Trophoblast cell (in vitro differentiated cells and primary cell): ENCODE results near the gene AHSG.

Experiments
- DNase-seq, 2 donors: peaks; one replicate each; pipeline ENCODE4 v3.0.0-alpha.2; 2016
- H2AFZ ChIP-seq: 2 replicates; pipeline ENCODE4 v1.6.1; 2013; ENCODE audit warnings: low read length, moderate library complexity, mild to moderate bottlenecking; ENCODE audit not compliant: insufficient read depth, poor library complexity
- H2AK5ac ChIP-seq: 2 replicates; pipeline ENCODE4 v1.6.1; 2013; ENCODE audit warnings: mild to moderate bottlenecking, low read length
- H2BK120ac ChIP-seq: 2 replicates; pipeline ENCODE4 v1.6.1; 2013; ENCODE audit warnings: low read length, mild to moderate bottlenecking, moderate library complexity; ENCODE audit not compliant: insufficient read depth, poor library complexity
- H2BK12ac ChIP-seq: 2 replicates; pipeline ENCODE4 v1.6.1; 2013; ENCODE audit warnings: mild to moderate bottlenecking, low read length, moderate library complexity
- H2BK5ac ChIP-seq: 2 replicates; pipeline ENCODE4 v1.6.1; 2013; ENCODE audit warnings: low read length, low read depth, moderate library complexity, mild to moderate bottlenecking; ENCODE audit not compliant: poor library complexity
- H3K14ac ChIP-seq: 2 replicates; pipeline ENCODE4 v1.6.1; 2013; ENCODE audit warnings: mild to moderate bottlenecking, low read length
- H3K18ac ChIP-seq: 2 replicates; pipeline ENCODE4 v1.6.1; 2013; ENCODE audit warnings: mild to moderate bottlenecking, low read length
- H3K23ac ChIP-seq: 2 replicates; pipeline ENCODE4 v1.6.1; 2013; ENCODE audit warnings: low read length
- H3K27ac ChIP-seq: 2 replicates; pipeline ENCODE4 v1.5.1; 2013; ENCODE audit warnings: low read depth, mild to moderate bottlenecking, inconsistent platforms, low read length, moderate library complexity
- H3K27me3 ChIP-seq: 2 replicates; pipeline ENCODE4 v1.6.1; 2013; ENCODE audit warnings: inconsistent platforms, mild to moderate bottlenecking, low read length, moderate library complexity; ENCODE audit not compliant: insufficient read depth
- H3K36me3 ChIP-seq, 2 experiments: 1 replicate in 1 of 2; 2 replicates in 1 of 2; pipeline ENCODE4 v1.6.1; 2013; ENCODE audit warnings: low read length in 2 of 2, mild to moderate bottlenecking in 2 of 2, moderate library complexity in 1 of 2; ENCODE audit not compliant: insufficient read depth in 2 of 2, control insufficient read depth in 1 of 2
- H3K4ac ChIP-seq: 2 replicates; pipeline ENCODE4 v1.6.1; 2013; ENCODE audit warnings: low read depth, mild to moderate bottlenecking, low read length, moderate library complexity
- H3K4me1 ChIP-seq, 2 experiments: 1 replicate in 1 of 2; 2 replicates in 1 of 2; pipeline ENCODE4 v1.6.1; 2013; ENCODE audit warnings: low read length in 2 of 2, mild to moderate bottlenecking in 2 of 2, moderate library complexity in 1 of 2; ENCODE audit not compliant: insufficient read depth in 2 of 2, control insufficient read depth in 1 of 2
- H3K4me2 ChIP-seq: 2 replicates; pipeline ENCODE4 v1.6.1; 2013; ENCODE audit warnings: inconsistent platforms, mild to moderate bottlenecking, low read length, moderate library complexity
- H3K4me3 ChIP-seq: 2 replicates; pipeline ENCODE4 v1.5.1; 2013; ENCODE audit warnings: mild to moderate bottlenecking, low read depth, low read length, inconsistent platforms
- H3K79me1 ChIP-seq: one replicate; pipeline ENCODE4 v1.6.1; 2013; ENCODE audit warnings: low read length
- H3K79me2 ChIP-seq: 2 replicates; pipeline ENCODE4 v1.6.1; 2013; ENCODE audit warnings: low read length, mild to moderate bottlenecking; ENCODE audit not compliant: control insufficient read depth, insufficient read depth, poor library complexity
- H3K9ac ChIP-seq: 2 replicates; pipeline ENCODE4 v1.6.1; 2013; ENCODE audit warnings: mild to moderate bottlenecking, low read length
- H3K9me3 ChIP-seq: 2 replicates; pipeline ENCODE4 v1.6.1; 2013; ENCODE audit warnings: low read depth, mild to moderate bottlenecking, control low read depth, inconsistent platforms, low read length; ENCODE audit not compliant: insufficient read depth
- H4K12ac ChIP-seq: 2 replicates; pipeline ENCODE4 v1.6.1; 2013; ENCODE audit warnings: low read depth, mild to moderate bottlenecking, low read length, moderate library complexity
- H4K8ac ChIP-seq: 2 replicates; pipeline ENCODE4 v1.6.1; 2013; ENCODE audit warnings: low read depth, mild to moderate bottlenecking, low read length, moderate library complexity
- H4K91ac ChIP-seq: one replicate; pipeline ENCODE4 v1.6.1; 2013; ENCODE audit warnings: low read depth, mild to moderate bottlenecking, low read length, moderate library complexity
- WGBS: extraction: QIAGEN DNeasy Blood & Tissue Kit; methylation state at CpG from one replicate; pipeline ENCODE4 v1.1.7; 2013; ENCODE audit warnings: missing lambda C conversion rate; ENCODE audit not compliant: insufficient read length, insufficient coverage; ENCODE audit errors: extremely low coverage; 5-methylcytosine and 5-hydroxymethylcytosine counted together

Gene AHSG

DNA sequence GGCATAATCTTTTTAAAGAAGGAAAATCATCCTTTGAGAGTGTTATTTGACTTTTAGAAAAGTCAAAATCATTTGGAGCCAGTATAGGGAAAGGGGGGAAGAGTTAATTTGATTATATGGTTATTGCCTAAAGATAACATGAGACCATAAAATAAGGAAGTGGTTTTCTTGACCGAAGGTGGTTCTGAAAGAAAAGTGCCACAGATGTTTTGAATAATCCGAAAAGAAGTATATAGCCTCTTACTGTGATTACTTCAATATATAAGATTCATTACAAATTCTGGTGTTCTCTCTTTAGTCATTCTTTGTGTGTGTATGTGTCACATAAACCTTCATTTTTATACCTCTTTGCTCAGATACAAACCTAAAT is 41.2 kb upstream of the AHSG start:
- H3K18ac ChIP-seq: no peak overlapping the region
- H3K79me2 ChIP-seq: peaks cover 11% of the 10 kb centered on the region
- H2AK5ac ChIP-seq: no peak overlapping the region
- peaks cover 7% of the 10 kb centered on the region for H3K79me1 ChIP-seq
- H2BK5ac ChIP-seq: no peak overlapping the region
- H3K9me3 ChIP-seq: peaks cover 5% of the 10 kb centered on the region
- no peak overlapping the region for H2BK120ac ChIP-seq
- peak overlapping the region; percentile 100 for H3K4me2 ChIP-seq
- no peak overlapping the region for H4K8ac ChIP-seq
- peaks cover 2 to 14% of the 10 kb centered on the region in 2 experiments for H3K36me3 ChIP-seq
- H3K4me3 ChIP-seq: no peak overlapping the region
- no peak overlapping the region for H3K4ac ChIP-seq
- no peaks in the 10 kb centered on the region for H3K27me3 ChIP-seq
- no peak overlapping the region for H3K23ac ChIP-seq
- peaks cover 3 to 9% of the 10 kb centered on the region in 2 experiments for H3K4me1 ChIP-seq
- H2AFZ ChIP-seq: no peak overlapping the region
- H3K9ac ChIP-seq: no peak overlapping the region
- no peak overlapping the region for H4K12ac ChIP-seq
- H2BK12ac ChIP-seq: no peak overlapping the region
- no peak overlapping the region for H3K14ac ChIP-seq
- WGBS: no CpG with 5 or more reads among the region's 2 CpGs
- no peak for DNase-seq
- H3K27ac ChIP-seq: no peak overlapping the region
- no peak overlapping the region for H4K91ac ChIP-seq

DNA sequence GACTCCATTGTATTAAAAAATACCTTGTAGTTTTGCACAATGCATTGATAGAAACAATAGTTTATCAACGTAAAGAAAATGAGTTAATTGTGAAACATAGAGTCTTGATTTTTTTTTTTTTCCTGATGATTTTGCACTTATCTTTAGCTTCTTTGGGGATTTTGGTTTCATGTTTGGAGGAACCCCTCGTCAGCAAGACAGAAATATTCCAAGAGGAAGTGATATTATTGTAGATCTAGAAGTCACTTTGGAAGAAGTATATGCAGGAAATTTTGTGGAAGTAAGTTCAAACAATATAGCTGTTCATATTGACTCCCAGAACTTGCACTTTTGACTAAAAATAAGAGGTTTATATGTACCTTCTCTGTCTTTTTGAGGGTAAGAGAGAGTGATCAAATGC is 35.3 kb upstream of the AHSG start:
- Histone ChIP-seq H3K4ac (no peak overlapping the region), H4K91ac (no peak overlapping the region), H2AK5ac (no peak overlapping the region), H3K79me1 (no peaks in the 10 kb centered on the region), H3K4me2 (no peak overlapping the region), H2AFZ (no peak overlapping the region), H3K9ac (no peak overlapping the region), H2BK120ac (no peak overlapping the region), H3K23ac (no peak overlapping the region), H3K14ac (no peak overlapping the region), H3K27me3 (no peaks in the 10 kb centered on the region), H3K4me3 (no peak overlapping the region), H4K12ac (no peak overlapping the region), H3K18ac (no peak overlapping the region), H3K36me3 (peaks cover 6 to 24% of the 10 kb centered on the region in 2 experiments), H3K4me1 (no peaks in the 10 kb centered on the region), H3K27ac (no peak overlapping the region), H2BK12ac (no peak overlapping the region), H2BK5ac (no peak overlapping the region), H3K79me2 (no peaks in the 10 kb centered on the region), H4K8ac (no peak overlapping the region), H3K9me3 (no peaks in the 10 kb centered on the region)
- DNase-seq: no peak
- no CpG with 5 or more reads among the region's 2 CpGs for WGBS

DNA sequence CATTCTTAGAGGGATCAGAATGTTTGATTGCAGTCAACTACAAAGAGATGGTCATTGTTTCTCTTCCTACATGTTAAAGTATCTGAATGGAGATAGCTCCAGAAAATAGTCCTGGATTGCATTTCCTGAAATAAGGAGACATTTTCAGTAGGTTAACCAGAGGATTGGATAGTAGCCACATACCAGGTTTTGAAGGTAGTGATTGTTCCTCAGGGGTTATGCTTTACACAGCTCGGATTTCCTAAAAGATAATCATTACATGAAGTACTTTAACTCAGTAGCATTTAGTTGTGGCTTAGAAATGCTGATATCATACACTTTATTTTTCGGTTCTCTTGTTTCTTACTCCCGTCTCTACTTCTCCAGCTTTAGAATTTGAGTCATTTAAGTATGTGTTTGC is 32.1 kb upstream of the AHSG start:
- Histone ChIP-seq H3K9me3 (no peaks in the 10 kb centered on the region), H3K79me1 (no peaks in the 10 kb centered on the region), H4K8ac (no peak overlapping the region), H4K91ac (no peak overlapping the region), H3K14ac (no peak overlapping the region), H3K36me3 (peaks cover 5 to 37% of the 10 kb centered on the region in 2 experiments), H3K79me2 (no peaks in the 10 kb centered on the region), H2BK5ac (no peak overlapping the region), H4K12ac (no peak overlapping the region), H2AK5ac (no peak overlapping the region), H3K27me3 (no peaks in the 10 kb centered on the region), H3K4ac (no peak overlapping the region), H2BK12ac (no peak overlapping the region), H3K4me2 (no peak overlapping the region), H3K18ac (no peak overlapping the region), H3K4me1 (no peaks in the 10 kb centered on the region), H3K23ac (no peak overlapping the region), H2AFZ (no peak overlapping the region), H3K4me3 (no peak overlapping the region), H3K9ac (no peak overlapping the region), H3K27ac (no peak overlapping the region), H2BK120ac (no peak overlapping the region)
- DNase-seq: no peak
- WGBS: no CpG with 5 or more reads among the region's 3 CpGs

DNA sequence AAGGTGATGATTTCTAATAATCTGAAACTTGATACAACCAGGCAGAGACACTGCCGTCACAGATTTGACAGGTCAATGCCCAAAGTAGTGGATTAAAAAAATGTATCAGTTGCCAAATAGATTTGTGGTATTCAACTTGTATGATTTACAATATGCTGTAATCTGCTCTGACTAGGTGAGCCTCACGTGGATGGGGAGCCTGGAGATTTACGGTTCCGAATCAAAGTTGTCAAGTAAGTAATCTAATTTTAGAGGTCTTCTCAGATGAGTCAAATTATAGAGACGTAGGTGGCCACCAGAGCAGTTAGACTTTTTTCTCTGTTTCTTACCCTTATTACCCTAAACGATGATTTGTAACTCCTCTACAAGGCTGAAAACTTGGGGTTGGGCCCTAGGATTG is 30.3 kb upstream of the AHSG start:
- H2BK5ac ChIP-seq: no peak overlapping the region
- no peak overlapping the region for H2BK12ac ChIP-seq
- H3K4ac ChIP-seq: no peak overlapping the region
- no peaks in the 10 kb centered on the region for H3K79me1 ChIP-seq
- no peaks in the 10 kb centered on the region for H3K9me3 ChIP-seq
- no CpG with 5 or more reads among the region's 6 CpGs for WGBS
- no peaks in the 10 kb centered on the region for H3K4me1 ChIP-seq
- H3K9ac ChIP-seq: no peak overlapping the region
- H3K36me3 ChIP-seq: peaks cover 5 to 30% of the 10 kb centered on the region in 2 experiments
- no peak overlapping the region for H3K4me3 ChIP-seq
- no peaks in the 10 kb centered on the region for H3K27me3 ChIP-seq
- no peak for DNase-seq
- H4K91ac ChIP-seq: no peak overlapping the region
- no peak overlapping the region for H4K8ac ChIP-seq
- no peak overlapping the region for H3K18ac ChIP-seq
- H3K23ac ChIP-seq: no peak overlapping the region
- no peak overlapping the region for H4K12ac ChIP-seq
- no peak overlapping the region for H2AFZ ChIP-seq
- no peak overlapping the region for H3K27ac ChIP-seq
- H2AK5ac ChIP-seq: no peak overlapping the region
- H2BK120ac ChIP-seq: no peak overlapping the region
- H3K14ac ChIP-seq: no peak overlapping the region
- H3K79me2 ChIP-seq: no peaks in the 10 kb centered on the region
- H3K4me2 ChIP-seq: no peak overlapping the region
